Urinary bladder (tissue), 4 donors: ENCODE data around the gene SHC3. TPM values are rescaled to one million over a fixed set of nuclear protein-coding genes. Genes with fewer than 3 reads are reported as not detected.

ENCODE experiments used
- DNase-seq: peaks from one replicate; pipeline ENCODE4 v3.0.0-alpha.2; 2015; ENCODE audit errors: extremely low spot score
- H3K27ac ChIP-seq: one replicate; pipeline ENCODE4 v1.5.1; 2013; ENCODE audit warnings: low read depth, mild to moderate bottlenecking, moderate library complexity
- H3K36me3 ChIP-seq: one replicate; pipeline ENCODE4 v1.6.1; 2013; ENCODE audit warnings: mild to moderate bottlenecking, moderate library complexity; ENCODE audit not compliant: insufficient read depth
- H3K4me1 ChIP-seq: one replicate; pipeline ENCODE4 v1.6.1; 2013; ENCODE audit warnings: mild to moderate bottlenecking, moderate library complexity; ENCODE audit not compliant: insufficient read depth
- H3K4me3 ChIP-seq: one replicate; pipeline ENCODE4 v1.5.1; 2013; ENCODE audit warnings: low read depth, low read length
- WGBS: extraction: QIAGEN DNeasy Blood & Tissue Kit; methylation state at CpG from one replicate; pipeline ENCODE4 v1.1.7; 2013; 5-methylcytosine and 5-hydroxymethylcytosine counted together
- polyA plus RNA-seq: library from polyadenylated mRNA; stranded (reverse); fragments of 200-250 nt; gene quantifications from one replicate; pipeline ENCODE4 v1.2.3, GENCODE V29; 2013
- total RNA-seq: library from RNA; depleted of rRNA; stranded (reverse); fragments of >200 nt; gene quantifications from one replicate; pipeline ENCODE4 v1.2.3, GENCODE V29; 2014
- donor health status: healthy with polysubstance abuse.
- donor health status: healthy.

The SHC3 gene
- total and polyA plus RNA-seq, 2 donors: 1.6 to 2.0 TPM

DNA sequence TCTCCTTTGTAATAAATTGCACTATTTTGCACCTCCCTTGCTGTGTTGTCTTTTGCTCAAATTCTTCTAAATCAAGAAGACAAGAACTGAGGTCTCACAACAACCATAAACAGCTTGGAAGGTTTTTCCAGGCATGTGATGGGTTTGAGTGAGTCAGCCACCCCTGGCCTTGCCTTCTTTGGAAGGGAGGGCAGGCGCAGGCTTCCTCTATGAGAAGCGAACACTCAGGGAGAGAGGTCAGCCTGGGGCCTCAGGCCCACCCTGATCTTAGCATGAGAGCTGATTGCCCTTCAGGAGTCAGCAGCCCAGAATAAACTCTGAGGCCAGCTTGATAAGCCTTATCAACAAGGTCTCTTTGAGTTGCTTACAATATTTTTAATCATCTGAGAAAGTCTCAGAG, 155.7 kb downstream of the SHC3 start:
- 27% methylated on average over 2 of the region's 2 CpGs for WGBS
- DNase-seq: no peak
- no peak overlapping the region for H3K4me3 ChIP-seq
- H3K36me3 ChIP-seq: no peaks in the 10 kb centered on the region
- H3K27ac ChIP-seq: no peak overlapping the region
- peaks cover 2% of the 10 kb centered on the region for H3K4me1 ChIP-seq

DNA sequence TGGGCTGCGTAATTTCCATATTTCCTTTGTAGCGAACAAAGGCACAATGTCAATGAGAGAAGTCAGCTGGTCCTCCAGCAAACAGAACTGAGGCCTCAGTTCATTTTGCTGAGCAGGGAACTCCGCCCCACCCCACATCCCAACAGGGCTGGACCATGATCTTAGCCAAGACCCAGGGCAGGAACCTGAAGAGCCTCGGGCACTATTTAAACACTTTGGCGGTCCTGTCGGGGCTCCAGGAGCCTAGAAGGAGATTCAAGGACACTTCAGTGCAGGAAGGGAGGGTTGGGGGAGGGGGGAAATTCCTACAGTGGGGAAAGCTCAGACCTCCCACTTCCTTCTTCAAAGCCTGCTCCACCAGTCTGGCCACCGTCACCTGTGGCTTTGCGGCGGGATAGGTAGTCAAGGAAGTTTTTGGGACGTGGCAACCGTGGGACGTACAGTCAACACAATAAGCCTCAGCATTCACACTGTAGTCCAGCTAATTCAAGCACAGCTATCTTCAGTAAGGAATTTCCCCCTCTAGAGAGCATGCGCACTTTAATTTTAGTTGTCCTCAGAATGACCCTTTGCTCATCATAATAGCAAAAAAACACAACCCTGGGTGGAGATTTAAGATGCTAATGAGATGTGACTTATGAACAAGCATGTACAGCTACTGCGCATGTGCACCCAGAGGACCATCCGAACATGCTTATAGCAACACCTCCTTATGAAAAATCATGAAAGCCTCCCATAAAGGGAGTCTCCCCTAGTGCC, 156.4 kb downstream of the SHC3 start:
- peak overlapping the region; percentile 54 for H3K27ac ChIP-seq
- no peak for DNase-seq
- no peak overlapping the region for H3K4me3 ChIP-seq
- H3K4me1 ChIP-seq: peaks cover 2% of the 10 kb centered on the region
- 50% methylated on average over 15 of the region's 15 CpGs for WGBS
- H3K36me3 ChIP-seq: no peaks in the 10 kb centered on the region

DNA sequence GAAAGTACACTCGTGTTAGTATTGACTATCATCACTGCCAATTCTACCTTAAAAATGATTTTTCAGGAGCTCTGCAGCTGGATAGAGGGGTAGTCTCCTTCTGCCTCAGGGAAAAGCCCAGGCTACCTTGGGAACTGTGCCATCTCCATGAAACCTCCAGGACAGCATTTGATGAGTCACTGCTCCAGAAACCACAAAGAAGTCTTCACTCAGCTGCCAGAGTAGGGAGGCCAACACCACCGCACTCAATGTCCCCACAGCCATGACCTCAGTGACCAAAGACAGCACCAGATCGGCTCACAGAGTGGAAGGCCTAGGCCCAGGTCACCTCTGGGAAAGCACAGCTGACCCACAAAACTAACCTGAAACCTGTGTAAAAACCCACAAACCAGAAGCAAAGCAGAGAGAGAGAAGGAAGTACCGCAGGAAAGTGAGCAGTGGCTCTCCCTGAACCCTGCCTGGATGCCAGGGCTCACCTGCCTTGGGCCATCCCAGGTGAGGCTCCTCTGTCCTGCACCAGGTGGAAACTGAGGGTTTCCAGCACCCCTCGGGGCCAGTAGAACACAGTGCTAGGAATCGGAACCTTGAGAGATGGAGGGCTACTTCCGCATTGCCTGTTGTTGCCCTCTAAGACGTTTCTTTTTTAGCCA, 157.3 kb downstream of the SHC3 start:
- Histone ChIP-seq H3K36me3 (no peaks in the 10 kb centered on the region), H3K4me3 (no peak overlapping the region), H3K27ac (peak overlapping the region; percentile 41), H3K4me1 (peaks cover 2% of the 10 kb centered on the region)
- 75% methylated on average over 8 of the region's 8 CpGs for WGBS
- DNase-seq: no peak

DNA sequence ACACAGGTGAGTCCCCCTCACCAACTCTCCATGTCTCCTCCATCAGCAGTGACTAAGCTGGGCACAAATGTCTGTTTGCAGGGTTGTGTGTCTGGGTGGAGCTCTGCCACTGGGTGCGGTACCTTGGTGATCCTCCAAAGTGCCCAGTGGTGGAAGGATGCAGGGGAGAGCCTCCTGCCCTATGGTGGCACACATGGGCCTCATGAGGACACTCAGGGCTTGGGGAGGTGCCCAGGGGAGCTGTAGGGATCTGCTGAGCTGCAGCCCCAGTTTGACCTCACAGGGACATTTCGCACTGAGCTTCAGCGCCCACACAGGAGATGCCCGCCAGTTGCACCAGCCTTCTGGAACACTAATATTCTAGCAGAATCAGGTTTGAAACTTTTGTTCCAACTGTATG, 157.9 kb downstream of the SHC3 start:
- no peak overlapping the region for H3K4me3 ChIP-seq
- DNase-seq: no peak
- 98% methylated on average over 4 of the region's 4 CpGs for WGBS
- H3K36me3 ChIP-seq: no peaks in the 10 kb centered on the region
- H3K27ac ChIP-seq: no peak overlapping the region
- H3K4me1 ChIP-seq: peaks cover 2% of the 10 kb centered on the region

DNA sequence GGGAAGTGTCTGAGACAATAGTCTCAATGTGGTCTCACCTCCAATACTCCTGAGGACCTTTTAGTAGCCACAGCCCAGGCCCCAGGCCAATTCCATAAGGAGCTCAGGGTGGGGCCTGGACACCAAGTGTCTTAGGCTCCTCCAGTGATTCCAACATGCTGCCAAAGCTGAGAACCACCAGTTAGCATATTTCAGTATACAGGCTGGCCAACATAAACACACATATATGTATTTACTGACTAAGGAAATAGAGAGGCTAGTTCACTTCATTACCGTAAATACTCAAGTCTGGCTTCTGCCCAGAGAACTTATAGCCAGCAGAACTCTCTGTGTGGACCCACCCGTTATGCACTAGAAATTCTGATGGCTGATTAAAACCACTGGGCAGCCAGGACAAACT, 163.3 kb downstream of the SHC3 start:
- Histone ChIP-seq H3K4me1 (no peaks in the 10 kb centered on the region), H3K36me3 (no peaks in the 10 kb centered on the region), H3K27ac (no peak overlapping the region), H3K4me3 (no peak overlapping the region)
- WGBS: 85% methylated on average over 2 of the region's 2 CpGs
- DNase-seq: no peak

DNA sequence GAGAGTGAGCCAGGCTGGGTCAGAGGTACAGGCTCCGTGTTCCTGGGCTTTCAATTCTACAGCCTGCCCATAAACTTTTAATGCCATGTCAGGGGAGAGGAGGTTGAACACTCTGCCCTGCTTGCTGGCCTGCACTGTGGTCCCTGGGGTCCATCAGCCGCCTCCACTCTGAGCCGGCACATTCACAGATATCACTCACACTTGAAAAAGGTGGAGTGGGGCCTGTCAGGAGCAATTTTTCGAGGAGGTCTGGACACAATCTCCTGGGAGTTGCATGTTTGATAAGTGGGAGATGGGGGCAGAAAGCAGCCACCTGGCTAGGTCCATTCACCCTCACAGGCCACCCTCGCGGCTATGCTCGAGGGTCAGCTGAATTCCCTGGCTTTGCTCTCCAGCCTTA, 164.5 kb downstream of the SHC3 start:
- 87% methylated on average over 7 of the region's 7 CpGs for WGBS

DNA sequence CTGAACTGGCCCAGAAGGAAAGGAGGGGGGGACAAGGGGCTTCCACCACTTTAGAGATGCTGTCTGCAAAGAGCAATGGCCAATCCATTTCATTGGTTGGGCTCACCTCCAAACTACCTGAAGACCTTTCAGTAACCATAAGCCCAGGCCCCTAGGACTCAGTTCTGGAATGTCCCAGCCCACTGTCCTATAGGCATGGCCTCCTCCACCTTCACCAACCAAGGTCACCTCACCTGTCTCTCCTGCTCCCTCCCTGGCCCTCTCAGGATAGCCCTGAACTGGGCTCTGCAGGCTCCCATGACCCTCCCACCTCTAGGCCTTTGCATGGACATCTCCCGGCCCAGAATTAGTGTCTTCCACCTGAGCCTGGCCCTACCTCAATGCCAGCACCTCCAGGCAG, 165.0 kb downstream of the SHC3 start:
- no peak overlapping the region for H3K27ac ChIP-seq
- H3K36me3 ChIP-seq: no peaks in the 10 kb centered on the region
- no peak overlapping the region for H3K4me3 ChIP-seq
- no peaks in the 10 kb centered on the region for H3K4me1 ChIP-seq
- DNase-seq: no peak
- WGBS: 97% methylated on average over 1 of the region's 1 CpG

More for the DNA sequence above, 164.5 kb downstream of the SHC3 start:
- Histone ChIP-seq H3K27ac (no peak overlapping the region), H3K36me3 (no peaks in the 10 kb centered on the region), H3K4me3 (no peak overlapping the region), H3K4me1 (no peaks in the 10 kb centered on the region)
- DNase-seq: no peak

DNA sequence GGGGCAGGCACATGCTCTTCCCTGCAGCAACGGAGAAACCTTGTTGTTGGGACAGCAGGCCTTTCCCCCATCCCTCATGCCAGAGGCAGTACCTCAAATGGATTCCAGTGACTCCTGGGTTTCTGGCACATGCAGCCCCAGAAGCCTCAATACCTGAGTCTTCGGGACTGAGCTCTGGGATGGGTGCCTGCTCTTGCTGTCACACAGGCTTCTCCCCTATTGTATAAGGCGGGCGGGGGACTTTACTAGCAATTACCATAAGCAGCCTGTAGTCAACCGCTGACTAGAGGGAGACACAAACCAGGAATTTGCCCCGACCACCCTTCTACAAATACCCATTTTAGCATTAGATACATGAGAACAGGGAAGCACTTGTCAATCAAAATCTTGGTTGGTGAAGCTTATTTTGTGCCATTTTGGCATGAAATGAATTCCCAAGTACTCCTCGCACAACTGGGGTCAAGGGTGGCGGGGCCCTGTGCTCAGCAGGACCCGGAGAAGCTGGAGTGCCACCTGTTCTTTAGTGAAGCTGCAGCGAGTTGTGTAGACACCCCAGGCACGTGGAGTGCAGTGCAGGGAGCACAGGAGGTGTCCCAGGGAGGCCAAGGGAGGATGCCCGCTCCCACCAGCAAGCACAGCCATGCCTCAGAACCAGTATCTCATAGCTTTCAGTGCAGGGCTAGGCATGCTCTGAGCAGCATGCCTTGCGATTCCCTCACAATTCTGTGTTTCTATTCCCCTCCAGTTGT, 166.2 kb downstream of the SHC3 start:
- 90% methylated on average over 13 of the region's 13 CpGs for WGBS
- DNase-seq: no peak
- no peak overlapping the region for H3K27ac ChIP-seq
- no peak overlapping the region for H3K4me3 ChIP-seq
- no peaks in the 10 kb centered on the region for H3K36me3 ChIP-seq
- H3K4me1 ChIP-seq: no peaks in the 10 kb centered on the region

DNA sequence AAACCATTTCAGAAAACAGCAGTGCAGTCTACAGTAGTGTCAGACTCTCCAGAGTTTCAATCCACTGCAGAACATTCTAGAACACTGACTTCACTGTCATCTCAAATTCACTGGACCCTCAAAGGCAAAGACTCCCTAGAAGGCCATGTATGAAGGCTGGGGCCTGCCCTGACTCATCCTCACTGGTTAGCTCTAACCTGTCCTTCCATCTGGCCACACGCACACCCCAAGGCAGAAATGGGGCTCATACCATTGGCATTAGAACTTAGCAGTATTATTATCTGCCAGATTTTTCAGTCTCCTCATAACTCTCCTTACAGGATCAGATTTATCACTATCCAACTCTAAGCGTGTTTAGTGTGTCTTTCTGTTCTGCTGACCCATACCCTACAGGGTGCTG, 166.9 kb downstream of the SHC3 start:
- Histone ChIP-seq H3K4me3 (no peak overlapping the region), H3K27ac (no peak overlapping the region), H3K4me1 (no peaks in the 10 kb centered on the region), H3K36me3 (no peaks in the 10 kb centered on the region)
- WGBS: 92% methylated on average over 2 of the region's 2 CpGs
- DNase-seq: no peak

DNA sequence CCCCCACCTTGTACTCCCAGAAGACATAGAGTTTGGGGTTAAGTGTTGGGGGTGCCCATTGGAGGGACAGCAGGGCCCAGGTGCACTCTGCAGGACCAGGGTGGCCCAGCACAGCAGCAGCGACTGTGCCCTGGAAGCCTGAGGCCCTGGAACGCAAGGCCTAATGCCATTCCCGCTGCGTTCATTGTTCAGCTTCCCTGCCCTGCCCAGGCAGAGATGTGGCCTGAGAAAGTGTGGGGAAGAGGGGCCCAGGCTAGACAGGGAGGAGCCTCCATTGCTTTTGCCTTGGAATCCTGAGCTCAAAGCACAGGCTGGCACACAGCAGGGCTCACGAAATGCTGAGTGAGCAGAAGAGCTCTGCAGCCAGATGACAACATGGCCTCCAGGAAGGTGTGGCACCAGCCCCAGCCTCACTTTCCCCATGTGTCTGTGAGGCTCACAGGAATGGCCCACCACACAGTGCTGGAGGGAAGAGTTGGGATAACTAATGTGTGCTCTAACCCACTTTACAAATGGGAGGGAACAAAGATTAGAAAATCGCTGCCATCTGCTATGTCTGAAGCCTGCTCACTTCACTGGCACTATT, 168.0 kb downstream of the SHC3 start:
- no peak overlapping the region for H3K27ac ChIP-seq
- H3K4me3 ChIP-seq: no peak overlapping the region
- DNase-seq: no peak
- no peaks in the 10 kb centered on the region for H3K36me3 ChIP-seq
- 80% methylated on average over 6 of the region's 6 CpGs for WGBS
- H3K4me1 ChIP-seq: no peaks in the 10 kb centered on the region

DNA sequence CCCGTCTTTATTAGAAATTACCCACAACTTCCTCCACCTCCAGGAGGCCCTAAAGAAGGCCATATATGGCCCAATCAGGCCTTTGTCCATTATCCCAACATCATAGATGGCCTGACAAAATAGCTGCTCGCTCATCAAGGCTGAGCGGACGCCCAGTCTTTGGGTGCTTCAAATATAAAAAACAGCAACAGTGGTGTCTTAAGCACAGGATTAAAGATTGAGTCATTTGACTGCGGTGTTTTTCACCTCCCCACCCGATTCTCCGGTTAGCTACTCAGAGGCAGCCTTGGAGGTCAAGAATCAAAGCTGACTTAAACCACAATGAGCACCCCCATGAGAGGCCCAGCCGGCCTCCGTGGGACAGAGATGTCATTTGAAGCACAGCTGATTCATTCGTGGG, 168.6 kb downstream of the SHC3 start:
- no peak overlapping the region for H3K27ac ChIP-seq
- no peak overlapping the region for H3K4me3 ChIP-seq
- H3K4me1 ChIP-seq: no peaks in the 10 kb centered on the region
- 83% methylated on average over 10 of the region's 10 CpGs for WGBS
- H3K36me3 ChIP-seq: no peaks in the 10 kb centered on the region
- no peak for DNase-seq

DNA sequence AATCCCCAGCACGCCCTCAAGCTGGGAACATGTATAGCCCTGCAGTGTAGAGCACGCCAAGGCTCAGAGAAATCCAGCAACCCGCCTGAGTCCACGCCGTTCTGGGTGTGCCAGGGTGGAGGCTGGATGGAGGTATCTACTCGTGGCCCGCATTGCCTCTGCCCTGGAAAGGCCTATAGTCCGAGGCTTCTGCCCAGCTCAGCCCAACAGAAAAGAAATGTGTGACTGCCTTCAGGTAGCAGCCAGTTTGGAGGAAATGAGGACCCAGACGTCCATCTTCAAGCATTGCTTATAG, 169.1 kb downstream of the SHC3 start:
- no peak for DNase-seq
- WGBS: 94% methylated on average over 9 of the region's 9 CpGs

DNA sequence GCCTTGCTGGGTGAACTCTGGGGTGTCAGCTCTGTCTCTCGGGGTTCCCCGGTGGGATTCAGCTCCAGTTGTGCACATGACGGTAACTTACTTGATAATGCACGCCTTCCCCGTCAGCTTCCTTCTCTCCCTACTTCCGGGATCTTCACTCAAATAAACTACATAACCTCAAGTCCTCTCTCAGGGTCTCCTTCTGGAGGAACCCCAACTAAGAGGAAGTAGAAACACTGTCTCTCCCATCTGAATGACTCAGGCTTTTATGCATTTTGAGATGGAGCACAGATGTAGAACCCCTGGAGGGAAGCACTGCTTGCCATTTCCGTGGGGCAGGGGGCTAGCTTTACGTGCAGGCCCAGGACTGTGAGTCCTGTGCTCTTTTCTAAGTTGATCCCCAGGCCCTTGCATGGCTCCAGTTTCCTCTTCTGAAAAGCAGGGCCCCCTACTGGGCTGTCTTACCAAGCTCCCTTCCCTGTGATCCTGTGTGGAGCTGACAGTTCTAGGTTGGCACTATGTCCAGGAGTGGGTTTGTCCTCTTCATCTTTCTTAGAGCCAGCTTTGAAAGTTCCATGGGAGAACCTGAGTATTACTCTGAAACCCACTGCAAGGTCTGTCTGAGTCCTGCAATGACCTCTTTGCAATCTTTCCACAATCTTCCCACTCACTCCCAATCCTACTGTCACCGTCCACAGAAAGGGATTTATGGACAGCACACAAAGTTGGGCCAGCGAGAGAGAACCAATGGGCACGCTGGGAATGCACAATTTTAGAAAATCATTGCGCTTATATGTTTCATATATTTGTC, 169.7 kb downstream of the SHC3 start:
- H3K36me3 ChIP-seq: no peaks in the 10 kb centered on the region
- H3K4me3 ChIP-seq: no peak overlapping the region
- no peak for DNase-seq
- no peak overlapping the region for H3K27ac ChIP-seq
- no peaks in the 10 kb centered on the region for H3K4me1 ChIP-seq
- WGBS: 79% methylated on average over 12 of the region's 12 CpGs

More for the DNA sequence above, 169.1 kb downstream of the SHC3 start:
- Histone ChIP-seq H3K4me3 (no peak overlapping the region), H3K36me3 (no peaks in the 10 kb centered on the region), H3K4me1 (no peaks in the 10 kb centered on the region), H3K27ac (no peak overlapping the region)
